Astrocyte of the spinal cord (primary cell): ENCODE measurements around the gene MS4A1.
"Not testable (repeated sequence)": the region's sequence is repeated elsewhere in the genome, so short reads cannot be mapped to it uniquely, and the experiment has no call there.

Source experiments
- DNase-seq: peaks from one replicate; pipeline ENCODE4 v3.0.0; 2011; ENCODE audit warnings: low read depth, low spot score
- H3K4me3 ChIP-seq: 2 replicates; pipeline ENCODE4 v1.5.1; 2011; ENCODE audit warnings: low read depth, mild to moderate bottlenecking, low read length, moderate library complexity
- in situ Hi-C: cut with HindIII; loops from 2 replicates; pipeline ENCODE4 v1.10.0; 2017; ENCODE audit warnings: low sequenced_read_pairs
- TF ChIP-seq, protein P1 (sequence below): IDR thresholded peaks from 2 replicates; pipeline ENCODE4 v1.5.1; 2012; ENCODE audit warnings: low read depth, mild to moderate bottlenecking, low read length, inconsistent platforms

Gene MS4A1

DNA sequence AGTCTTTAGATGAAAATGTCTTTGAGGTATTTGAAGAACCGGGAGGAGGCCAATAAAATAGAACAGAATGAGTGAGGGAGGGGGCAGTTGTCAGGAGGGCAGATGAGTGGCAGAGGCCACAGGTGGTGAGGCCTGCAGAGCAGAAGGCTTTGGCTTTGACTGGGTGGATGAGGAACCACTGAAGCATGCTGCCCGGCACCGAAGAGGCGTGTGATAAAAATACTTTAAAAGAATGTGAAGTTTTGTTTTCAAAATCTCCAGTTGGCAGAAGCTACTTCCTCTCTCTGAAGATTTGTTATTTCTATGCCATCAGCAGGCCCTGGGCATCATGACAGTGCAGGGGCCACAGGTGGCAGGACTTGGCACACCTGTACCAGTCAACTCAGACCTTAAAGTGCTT is 43.2 kb downstream of the MS4A1 start:
- no peak for DNase-seq
- in situ Hi-C loops, result no loop called here
- H3K4me3 ChIP-seq, result no peak overlapping the region
- TF ChIP-seq, protein P1, sequence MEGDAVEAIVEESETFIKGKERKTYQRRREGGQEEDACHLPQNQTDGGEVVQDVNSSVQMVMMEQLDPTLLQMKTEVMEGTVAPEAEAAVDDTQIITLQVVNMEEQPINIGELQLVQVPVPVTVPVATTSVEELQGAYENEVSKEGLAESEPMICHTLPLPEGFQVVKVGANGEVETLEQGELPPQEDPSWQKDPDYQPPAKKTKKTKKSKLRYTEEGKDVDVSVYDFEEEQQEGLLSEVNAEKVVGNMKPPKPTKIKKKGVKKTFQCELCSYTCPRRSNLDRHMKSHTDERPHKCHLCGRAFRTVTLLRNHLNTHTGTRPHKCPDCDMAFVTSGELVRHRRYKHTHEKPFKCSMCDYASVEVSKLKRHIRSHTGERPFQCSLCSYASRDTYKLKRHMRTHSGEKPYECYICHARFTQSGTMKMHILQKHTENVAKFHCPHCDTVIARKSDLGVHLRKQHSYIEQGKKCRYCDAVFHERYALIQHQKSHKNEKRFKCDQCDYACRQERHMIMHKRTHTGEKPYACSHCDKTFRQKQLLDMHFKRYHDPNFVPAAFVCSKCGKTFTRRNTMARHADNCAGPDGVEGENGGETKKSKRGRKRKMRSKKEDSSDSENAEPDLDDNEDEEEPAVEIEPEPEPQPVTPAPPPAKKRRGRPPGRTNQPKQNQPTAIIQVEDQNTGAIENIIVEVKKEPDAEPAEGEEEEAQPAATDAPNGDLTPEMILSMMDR, result no peak

DNA sequence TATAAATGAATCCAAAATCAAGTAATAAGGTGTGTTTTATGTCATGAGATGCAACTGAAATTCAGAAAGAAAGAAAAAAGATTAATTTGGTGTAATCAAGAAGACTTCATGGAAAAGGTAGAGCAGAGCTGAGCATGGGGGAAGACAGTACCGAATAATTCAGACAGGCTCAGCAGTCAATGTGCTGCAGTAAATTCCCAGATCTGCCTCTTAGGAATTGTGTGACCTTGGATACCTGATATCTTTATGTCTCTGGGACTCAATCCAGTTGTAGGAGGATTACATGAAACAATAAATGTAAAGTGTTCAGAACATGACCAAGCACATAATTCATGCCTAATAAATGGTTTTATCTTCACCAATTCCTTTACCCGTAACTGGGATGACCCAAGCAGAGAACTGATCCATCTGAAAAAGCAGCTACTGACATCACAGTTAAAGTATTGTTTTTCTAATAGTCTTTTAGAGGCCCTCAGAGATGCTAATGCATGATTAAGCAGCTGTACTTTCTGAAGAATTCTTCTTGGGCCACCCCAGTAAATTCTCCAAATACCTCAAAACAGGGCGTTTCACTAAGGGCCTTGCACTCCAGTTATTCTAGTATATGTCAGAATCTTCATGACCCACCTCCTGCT is 44.7 kb downstream of the MS4A1 start:
- in situ Hi-C loops, result no loop called here
- H3K4me3 ChIP-seq, result no peak overlapping the region
- no peak for DNase-seq
- TF ChIP-seq, protein P1, result no peak

DNA sequence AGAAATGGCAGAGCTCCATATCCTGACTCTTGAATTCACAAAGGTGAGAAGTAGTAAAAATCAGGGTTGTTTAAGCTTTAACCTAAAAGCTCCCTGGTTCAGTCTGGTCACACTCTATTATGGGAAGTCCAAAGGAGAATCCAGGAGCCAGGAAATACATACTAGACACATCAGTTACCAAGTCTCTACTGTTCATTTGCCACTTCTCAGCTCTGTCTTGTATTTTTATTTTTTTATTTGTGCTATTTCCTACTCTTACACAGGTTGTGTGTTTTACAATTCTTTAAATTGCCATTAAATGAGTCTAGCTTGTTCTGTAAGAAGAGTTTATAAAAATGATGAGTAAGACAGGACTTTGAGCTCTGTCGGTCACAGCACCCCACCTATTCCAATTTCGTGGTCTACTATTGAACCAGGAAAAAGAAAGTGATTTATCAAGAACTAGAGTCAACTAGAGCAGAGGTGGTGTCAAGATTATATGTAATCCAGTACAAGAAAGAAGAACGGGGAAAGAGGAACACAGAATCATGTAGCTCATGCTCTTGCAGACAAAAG is 46.7 kb downstream of the MS4A1 start:
- no peak for DNase-seq
- TF ChIP-seq, protein P1, result no peak
- no peak overlapping the region for H3K4me3 ChIP-seq
- in situ Hi-C loops, result no loop called here

DNA sequence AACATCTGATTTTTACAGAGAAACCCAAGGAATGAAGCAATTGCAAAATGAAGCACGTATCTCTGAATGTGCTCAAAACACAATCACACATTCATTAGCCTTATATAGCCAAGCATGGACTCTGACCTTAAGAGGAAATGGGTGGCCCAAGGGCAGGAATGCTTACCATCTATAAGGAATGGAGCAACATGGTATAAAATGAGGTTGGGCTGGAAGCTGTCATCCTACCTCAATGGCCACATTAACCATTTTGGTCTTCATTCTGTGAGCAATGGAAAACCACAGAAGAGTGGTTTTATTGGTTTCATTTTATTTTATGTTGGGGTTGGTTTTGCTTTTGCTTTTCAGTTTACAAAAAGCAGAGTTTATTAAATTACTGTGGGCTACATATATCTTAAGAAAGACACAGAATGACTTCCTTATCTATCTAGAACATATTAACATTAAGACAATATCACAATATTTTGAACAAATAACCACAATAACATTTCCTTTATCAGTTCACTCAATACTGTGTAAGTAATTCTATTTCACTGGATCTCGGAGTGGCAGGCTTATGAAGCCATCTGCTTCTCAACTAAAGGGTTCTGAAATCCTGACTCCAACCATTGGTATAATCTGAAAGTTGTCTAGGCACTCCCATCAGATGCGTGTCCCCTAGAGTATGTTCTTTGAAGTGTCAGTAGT is 48.7 kb downstream of the MS4A1 start:
- in situ Hi-C loops, result no loop called here
- no peak overlapping the region for H3K4me3 ChIP-seq
- TF ChIP-seq, protein P1, result no peak
- DNase-seq, result no peak

DNA sequence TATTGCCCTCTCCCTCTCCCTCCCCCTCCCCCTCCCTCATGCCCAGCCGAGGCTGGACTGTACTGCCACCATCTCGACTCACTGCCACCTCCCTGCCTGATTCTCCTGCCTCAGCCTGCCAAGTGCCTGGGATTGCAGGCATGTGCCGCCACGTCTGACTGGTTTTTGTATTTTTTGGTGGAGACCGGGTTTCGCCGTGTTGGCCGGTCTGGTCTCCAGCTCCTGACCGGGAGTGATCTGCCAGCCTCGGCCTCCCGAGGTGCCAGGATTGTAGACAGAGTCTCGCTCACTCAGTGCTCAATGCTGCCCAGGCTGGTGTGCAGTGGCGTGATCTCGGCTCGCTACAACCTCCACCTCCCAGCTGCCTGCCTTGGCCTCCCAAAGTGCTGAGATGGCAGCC is 54.0 kb downstream of the MS4A1 start:
- DNase-seq, H3K4me3 ChIP-seq, in situ Hi-C loops: not testable (repeated sequence)

DNA sequence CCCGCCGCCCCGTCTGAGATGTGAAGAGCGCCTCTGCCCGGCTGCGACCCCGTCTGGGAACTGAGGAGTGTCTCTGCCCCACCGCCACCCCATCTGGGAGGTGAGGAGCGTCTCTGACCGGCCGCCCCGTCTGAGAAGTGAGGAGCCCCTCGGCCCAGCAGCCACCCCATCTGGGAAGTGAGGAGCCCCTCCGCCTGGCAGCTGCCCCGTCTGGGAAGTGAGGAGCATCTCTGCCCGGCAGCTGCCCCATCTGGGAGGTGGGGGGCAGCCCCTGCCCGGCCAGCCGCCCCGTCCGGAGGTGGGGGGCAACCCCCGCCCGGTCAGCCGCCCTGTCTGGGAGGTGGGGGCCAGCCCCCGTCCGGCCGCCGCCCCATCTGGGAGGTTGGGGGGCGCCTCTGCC is 54.6 kb downstream of the MS4A1 start:
- H3K4me3 ChIP-seq, DNase-seq, in situ Hi-C loops: not testable (repeated sequence)

DNA sequence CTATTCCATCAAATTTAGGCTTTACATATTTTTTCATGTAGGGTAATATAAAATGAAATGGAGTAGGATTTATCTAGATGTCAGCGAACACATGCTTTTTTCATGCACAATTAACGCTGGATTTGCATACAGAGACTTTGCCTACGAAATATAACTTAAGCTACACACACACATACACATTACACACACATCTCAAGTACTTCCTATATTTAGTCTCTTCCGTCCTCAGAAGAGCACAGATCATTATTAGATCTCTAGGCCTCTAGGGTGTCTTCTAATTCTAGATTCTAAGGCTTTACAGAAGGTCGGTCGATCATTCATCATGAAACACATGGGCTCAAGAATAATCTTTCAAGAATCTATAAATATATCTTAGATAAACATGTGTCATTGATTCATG is 55.7 kb downstream of the MS4A1 start:
- H3K4me3 ChIP-seq, result no peak overlapping the region
- no peak for DNase-seq
- in situ Hi-C loops, result no loop called here
- TF ChIP-seq, protein P1, result no peak
